Cerebellar cortex (tissue), 1 donor: ENCODE data around the gene LRIT1.
A peak's percentile ranks its signal among the peaks of the same experiment; 100 is the strongest.

Experiments
- DNase-seq: peaks from one replicate; pipeline ENCODE4 v3.0.0-alpha.2; 2015; ENCODE audit warnings: low spot score

LRIT1 gene

GRCh38 chr10:84254552-84255478 is 13.5 kb upstream of the LRIT1 start:
- DNase-seq = no peak

- no peak for DNase-seq
These were observed 7.4 kb upstream of the LRIT1 start for GRCh38 chr10:84248794-84249193.

- DNase-seq = no peak
These were observed 6.2 kb upstream of the LRIT1 start for GRCh38 chr10:84247496-84247895.

GRCh38 chr10:84244651-84245270 is 3.4 kb upstream of the LRIT1 start, which contains the start of gene RGR:
TSS of gene RGR (plus strand) at chr10:84245053. CDS start at chr10:84245091, 38 bp downstream.
- DNase-seq = peak; percentile 96

- DNase-seq = no peak
These were observed 2.4 kb upstream of the LRIT1 start for GRCh38 chr10:84243759-84244158.

- DNase-seq = no peak
These were observed 2.4 kb downstream of the LRIT1 start for GRCh38 chr10:84238909-84239308.

- DNase-seq = no peak
These were observed 3.9 kb downstream of the LRIT1 start for GRCh38 chr10:84237199-84238051.

- DNase-seq = no peak
These were observed 4.5 kb downstream of the LRIT1 start for GRCh38 chr10:84236807-84237198.

GRCh38 chr10:84235096-84235495 is 6.2 kb downstream of the LRIT1 start:
- no peak for DNase-seq

- DNase-seq = no peak
These were observed 6.9 kb downstream of the LRIT1 start for GRCh38 chr10:84234479-84234878.

GRCh38 chr10:84233940-84234339 is 7.4 kb downstream of the LRIT1 start:
- DNase-seq = no peak

GRCh38 chr10:84232376-84232775 is 9.0 kb downstream of the LRIT1 start:
- DNase-seq = no peak

- DNase-seq = no peak
These were observed 11.0 kb downstream of the LRIT1 start for GRCh38 chr10:84230359-84230758.

GRCh38 chr10:84227810-84228209 is 13.5 kb downstream of the LRIT1 start:
- no peak for DNase-seq

- DNase-seq = no peak
These were observed 14.7 kb downstream of the LRIT1 start for GRCh38 chr10:84226616-84227015.

- DNase-seq = no peak
These were observed 15.7 kb downstream of the LRIT1 start, which contains the start of gene LRIT2 for GRCh38 chr10:84225427-84226173. TSS of gene LRIT2 (minus strand) at chr10:84225544. CDS start at chr10:84225520, 24 bp downstream.

- no peak for DNase-seq
These were observed 16.8 kb downstream of the LRIT1 start for GRCh38 chr10:84224411-84225028.

GRCh38 chr10:84221916-84222315 is 19.4 kb downstream of the LRIT1 start:
- DNase-seq = no peak

GRCh38 chr10:84217746-84218145 is 23.6 kb downstream of the LRIT1 start:
- no peak for DNase-seq

- no peak for DNase-seq
These were observed 24.5 kb downstream of the LRIT1 start for GRCh38 chr10:84216834-84217233.

- DNase-seq = peak; percentile 14
These were observed 26.6 kb downstream of the LRIT1 start for GRCh38 chr10:84214612-84215235.
